ENCODE data around the gene IRX4. TPM values are rescaled to one million over a fixed set of nuclear protein-coding genes. Genes with fewer than 3 reads are reported as not detected.

IRX4 gene
- total RNA-seq, 1 donor from 2014 or later: not detected

- DNase-seq (ENCODE audit: low spot score): no peak
Observed at GRCh38 chr5:1840741-1841521, 41.8 kb downstream of the IRX4 start.

- DNase-seq (ENCODE audit: low spot score): no peak
Observed at GRCh38 chr5:1840071-1840547, 42.6 kb downstream of the IRX4 start.

GRCh38 chr5:1838013-1838412 is 44.7 kb downstream of the IRX4 start:
- no peak for DNase-seq (ENCODE audit: low spot score)

GRCh38 chr5:1836891-1837880 is 45.5 kb downstream of the IRX4 start:
- no peak for DNase-seq (ENCODE audit: low spot score)

- DNase-seq (ENCODE audit: low spot score): no peak
Observed at GRCh38 chr5:1836176-1836890, 46.4 kb downstream of the IRX4 start.

- no peak for DNase-seq (ENCODE audit: low spot score)
Observed at GRCh38 chr5:1835431-1835830, 47.3 kb downstream of the IRX4 start.

- DNase-seq (ENCODE audit: low spot score): no peak
Observed at GRCh38 chr5:1834721-1835429, 47.9 kb downstream of the IRX4 start.

- DNase-seq (ENCODE audit: low spot score): peak; percentile 81
Observed at GRCh38 chr5:1834022-1834551, 48.6 kb downstream of the IRX4 start.

- DNase-seq (ENCODE audit: low spot score): peak; percentile 82
Observed at GRCh38 chr5:1833264-1834021, 49.3 kb downstream of the IRX4 start.

- peak; percentile 69 for DNase-seq (ENCODE audit: low spot score)
Observed at GRCh38 chr5:1832511-1833250, 50.0 kb downstream of the IRX4 start.

- DNase-seq (ENCODE audit: low spot score): peak; percentile 77
Observed at GRCh38 chr5:1831677-1832313, 50.9 kb downstream of the IRX4 start.

- DNase-seq (ENCODE audit: low spot score): no peak
Observed at GRCh38 chr5:1831257-1831656, 51.5 kb downstream of the IRX4 start.

GRCh38 chr5:1830571-1831228 is 52.0 kb downstream of the IRX4 start:
- peak; percentile 57 for DNase-seq (ENCODE audit: low spot score)

GRCh38 chr5:1827886-1828397 is 54.8 kb downstream of the IRX4 start:
- DNase-seq (ENCODE audit: low spot score): peak; percentile 88
